Activated naive CD8-positive, alpha-beta T cell treated with anti-CD3 and anti-CD28 coated beads, Interleukin-2, amount 50 U/mL, for 24 hours (primary cell): ENCODE data around the gene ZGRF1.
"Not testable (repeated sequence)": the region's sequence is repeated elsewhere in the genome, so short reads cannot be mapped to it uniquely, and the experiment has no call there.

ENCODE experiments used
- ATAC-seq: fragments of 150-1000 bp; cut with Tn5 transposase; one replicate; pipeline ENCODE4 v1.10.0; 2021
- DNase-seq: peaks from one replicate; pipeline ENCODE4 v3.0.0; 2021
- H3K27ac Mint-ChIP-seq: one replicate; pipeline ENCODE4 v1.8.0; 2021; ENCODE audit warnings: mild to moderate bottlenecking, mixed read lengths
- H3K27me3 Mint-ChIP-seq: one replicate; pipeline ENCODE4 v1.8.0; 2021; ENCODE audit warnings: mixed read lengths
- H3K36me3 Mint-ChIP-seq: one replicate; pipeline ENCODE4 v1.8.0; 2021; ENCODE audit warnings: low read depth, mixed read lengths
- H3K4me1 Mint-ChIP-seq: one replicate; pipeline ENCODE4 v1.8.0; 2021; ENCODE audit warnings: mixed read lengths
- H3K4me3 Mint-ChIP-seq: one replicate; pipeline ENCODE4 v1.8.0; 2021; ENCODE audit warnings: mild to moderate bottlenecking, moderate library complexity, mixed read lengths
- H3K9me3 Mint-ChIP-seq: one replicate; pipeline ENCODE4 v1.8.0; 2021; ENCODE audit warnings: mixed read lengths

Gene ZGRF1

GRCh38 chr4:112594993-112595392 lies 41.7 kb downstream of the ZGRF1 start:
- no peak overlapping the region for H3K4me3 Mint-ChIP-seq
- peaks cover 6% of the 10 kb centered on the region for H3K9me3 Mint-ChIP-seq
- H3K36me3 Mint-ChIP-seq, result peaks cover 13% of the 10 kb centered on the region
- ATAC-seq, result no peak
- no peaks in the 10 kb centered on the region for H3K4me1 Mint-ChIP-seq
- no peaks in the 10 kb centered on the region for H3K27me3 Mint-ChIP-seq
- no peak overlapping the region for H3K27ac Mint-ChIP-seq
- DNase-seq, result no peak

- DNase-seq, result no peak
- Mint-ChIP-seq H3K36me3 (peaks cover 17% of the 10 kb centered on the region), H3K4me3 (no peak overlapping the region), H3K9me3 (peaks cover 6% of the 10 kb centered on the region), H3K4me1 (peaks cover 2% of the 10 kb centered on the region), H3K27me3 (no peaks in the 10 kb centered on the region), H3K27ac (no peak overlapping the region)
- no peak for ATAC-seq
These were observed 43.1 kb downstream of the ZGRF1 start for GRCh38 chr4:112593438-112594133.

- Mint-ChIP-seq H3K9me3 (peaks cover 6% of the 10 kb centered on the region), H3K4me3 (no peak overlapping the region), H3K4me1 (peaks cover 2% of the 10 kb centered on the region), H3K27me3 (no peaks in the 10 kb centered on the region), H3K36me3 (peaks cover 17% of the 10 kb centered on the region), H3K27ac (no peak overlapping the region)
- DNase-seq (no peak), ATAC-seq (no peak)
These were observed 44.0 kb downstream of the ZGRF1 start for GRCh38 chr4:112592717-112593116.

GRCh38 chr4:112591593-112591992 lies 45.1 kb downstream of the ZGRF1 start:
- peaks cover 2% of the 10 kb centered on the region for H3K4me1 Mint-ChIP-seq
- no peak overlapping the region for H3K27ac Mint-ChIP-seq
- H3K4me3 Mint-ChIP-seq, result no peak overlapping the region
- peaks cover 6% of the 10 kb centered on the region for H3K9me3 Mint-ChIP-seq
- DNase-seq, result no peak
- peaks cover 27% of the 10 kb centered on the region for H3K36me3 Mint-ChIP-seq
- ATAC-seq, result no peak
- no peaks in the 10 kb centered on the region for H3K27me3 Mint-ChIP-seq

- Mint-ChIP-seq H3K27ac (no peak overlapping the region), H3K36me3 (peaks cover 31% of the 10 kb centered on the region), H3K4me1 (peaks cover 2% of the 10 kb centered on the region), H3K27me3 (no peaks in the 10 kb centered on the region), H3K9me3 (peaks cover 6% of the 10 kb centered on the region), H3K4me3 (no peak overlapping the region)
- DNase-seq (no peak), ATAC-seq (no peak)
These were observed 47.5 kb downstream of the ZGRF1 start for GRCh38 chr4:112589206-112589605.

GRCh38 chr4:112585977-112586736 lies 50.6 kb downstream of the ZGRF1 start:
- Mint-ChIP-seq H3K27ac (no peak overlapping the region), H3K27me3 (no peaks in the 10 kb centered on the region), H3K4me3 (no peak overlapping the region), H3K4me1 (peaks cover 2% of the 10 kb centered on the region), H3K36me3 (peaks cover 38% of the 10 kb centered on the region), H3K9me3 (no peaks in the 10 kb centered on the region)
- DNase-seq (no peak), ATAC-seq (no peak)

GRCh38 chr4:112567536-112567935 lies 69.2 kb downstream of the ZGRF1 start:
- Mint-ChIP-seq H3K27ac (no peak overlapping the region), H3K9me3 (no peaks in the 10 kb centered on the region), H3K36me3 (peaks cover 40% of the 10 kb centered on the region), H3K4me3 (no peak overlapping the region), H3K4me1 (no peaks in the 10 kb centered on the region), H3K27me3 (no peaks in the 10 kb centered on the region)
- ATAC-seq (no peak), DNase-seq (no peak)

- no peaks in the 10 kb centered on the region for H3K9me3 Mint-ChIP-seq
- ATAC-seq, result no peak
- H3K27me3 Mint-ChIP-seq, result no peaks in the 10 kb centered on the region
- H3K27ac Mint-ChIP-seq, result no peak overlapping the region
- H3K4me1 Mint-ChIP-seq, result no peaks in the 10 kb centered on the region
- DNase-seq, result no peak
- peaks cover 40% of the 10 kb centered on the region for H3K36me3 Mint-ChIP-seq
- H3K4me3 Mint-ChIP-seq, result no peak overlapping the region
These were observed 71.9 kb downstream of the ZGRF1 start for GRCh38 chr4:112564706-112565270.

GRCh38 chr4:112563431-112564200 lies 73.1 kb downstream of the ZGRF1 start:
- no peak overlapping the region for H3K27ac Mint-ChIP-seq
- no peak for DNase-seq

GRCh38 chr4:112562254-112562879 lies 74.3 kb downstream of the ZGRF1 start:
- Mint-ChIP-seq H3K36me3 (peaks cover 35% of the 10 kb centered on the region), H3K27me3 (no peaks in the 10 kb centered on the region), H3K9me3 (no peaks in the 10 kb centered on the region), H3K27ac (no peak overlapping the region), H3K4me3 (no peak overlapping the region), H3K4me1 (no peaks in the 10 kb centered on the region)
- ATAC-seq, result no peak
- DNase-seq, result no peak

More at GRCh38 chr4:112563431-112564200, 73.1 kb downstream of the ZGRF1 start:
- Mint-ChIP-seq H3K36me3 (peaks cover 41% of the 10 kb centered on the region), H3K4me3 (no peak overlapping the region), H3K9me3 (no peaks in the 10 kb centered on the region), H3K4me1 (no peaks in the 10 kb centered on the region), H3K27me3 (no peaks in the 10 kb centered on the region)
- ATAC-seq, result no peak

- Mint-ChIP-seq H3K27me3 (no peaks in the 10 kb centered on the region), H3K9me3 (no peaks in the 10 kb centered on the region), H3K4me1 (no peaks in the 10 kb centered on the region), H3K27ac (no peak overlapping the region), H3K4me3 (no peak overlapping the region), H3K36me3 (peaks cover 22% of the 10 kb centered on the region)
- ATAC-seq (no peak), DNase-seq (no peak)
These were observed 76.6 kb downstream of the ZGRF1 start for GRCh38 chr4:112560084-112560483.

GRCh38 chr4:112559053-112559452 lies 77.7 kb downstream of the ZGRF1 start:
- Mint-ChIP-seq H3K4me3 (no peak overlapping the region), H3K9me3 (no peaks in the 10 kb centered on the region), H3K4me1 (no peaks in the 10 kb centered on the region), H3K36me3 (peaks cover 22% of the 10 kb centered on the region), H3K27ac (no peak overlapping the region), H3K27me3 (no peaks in the 10 kb centered on the region)
- ATAC-seq, result no peak
- DNase-seq, result no peak

- Mint-ChIP-seq H3K4me1 (no peaks in the 10 kb centered on the region), H3K9me3 (no peaks in the 10 kb centered on the region), H3K27ac (no peak overlapping the region), H3K27me3 (no peaks in the 10 kb centered on the region), H3K4me3 (no peak overlapping the region), H3K36me3 (peaks cover 21% of the 10 kb centered on the region)
- no peak for ATAC-seq
- DNase-seq, result no peak
These were observed 78.9 kb downstream of the ZGRF1 start for GRCh38 chr4:112557676-112558411.

- not testable (repeated sequence) for H3K9me3 Mint-ChIP-seq, H3K4me3 Mint-ChIP-seq, H3K4me1 Mint-ChIP-seq, ATAC-seq, H3K27ac Mint-ChIP-seq, H3K27me3 Mint-ChIP-seq, DNase-seq, H3K36me3 Mint-ChIP-seq
These were observed 82.4 kb downstream of the ZGRF1 start for GRCh38 chr4:112554271-112554670.
